Endometrium (tissue), 2 donors: ENCODE results near the gene TUBB6.

Experiments
- FAIRE-seq: peaks from 2 replicates; lab custom pipeline; 2012; peaks lifted over from hg19 to GRCh38; lab: Jason Lieb, UNC
- donor health status: control.
- donor health status: control.

The TUBB6 gene

GRCh38 chr18:12338382-12338781 lies 30.3 kb downstream of the TUBB6 start:
- FAIRE-seq: no peak

GRCh38 chr18:12340945-12341660 lies 33.1 kb downstream of the TUBB6 start:
- no peak for FAIRE-seq

GRCh38 chr18:12342661-12343060 lies 34.6 kb downstream of the TUBB6 start:
- FAIRE-seq: no peak

- FAIRE-seq: no peak
These were observed 37.6 kb downstream of the TUBB6 start for GRCh38 chr18:12345491-12346239.

GRCh38 chr18:12346240-12346565 lies 38.2 kb downstream of the TUBB6 start:
- no peak for FAIRE-seq

GRCh38 chr18:12347895-12348294 lies 39.9 kb downstream of the TUBB6 start:
- FAIRE-seq: no peak

- FAIRE-seq: no peak
These were observed 44.1 kb downstream of the TUBB6 start for GRCh38 chr18:12352188-12352587.

- no peak for FAIRE-seq
These were observed 51.5 kb downstream of the TUBB6 start for GRCh38 chr18:12359515-12359927.

- no peak for FAIRE-seq
These were observed 53.8 kb downstream of the TUBB6 start for GRCh38 chr18:12361770-12362378.

GRCh38 chr18:12362473-12363174 lies 54.6 kb downstream of the TUBB6 start:
- FAIRE-seq: no peak

GRCh38 chr18:12366379-12366778 lies 58.3 kb downstream of the TUBB6 start:
- no peak for FAIRE-seq

GRCh38 chr18:12366784-12367183 lies 58.7 kb downstream of the TUBB6 start:
- no peak for FAIRE-seq

GRCh38 chr18:12369211-12369610 lies 61.2 kb downstream of the TUBB6 start:
- FAIRE-seq: no peak

GRCh38 chr18:12371590-12371989 lies 63.5 kb downstream of the TUBB6 start:
- FAIRE-seq: no peak

GRCh38 chr18:12372406-12372805 lies 64.4 kb downstream of the TUBB6 start:
- no peak for FAIRE-seq

- FAIRE-seq: no peak
These were observed 65.2 kb downstream of the TUBB6 start for GRCh38 chr18:12373116-12373770.

GRCh38 chr18:12373771-12374116 lies 65.7 kb downstream of the TUBB6 start:
- no peak for FAIRE-seq

GRCh38 chr18:12374401-12374800 lies 66.4 kb downstream of the TUBB6 start:
- FAIRE-seq: no peak
